Fibroblast of gingiva (primary cell): ENCODE measurements around the gene MFSD2B.
"Not testable (repeated sequence)": the region's sequence is repeated elsewhere in the genome, so short reads cannot be mapped to it uniquely, and the experiment has no call there.

ENCODE experiments used
- DNase-seq: peaks from one replicate; pipeline ENCODE4 v3.0.0-alpha.2; 2011; ENCODE audit warnings: low read depth

Gene MFSD2B

DNA sequence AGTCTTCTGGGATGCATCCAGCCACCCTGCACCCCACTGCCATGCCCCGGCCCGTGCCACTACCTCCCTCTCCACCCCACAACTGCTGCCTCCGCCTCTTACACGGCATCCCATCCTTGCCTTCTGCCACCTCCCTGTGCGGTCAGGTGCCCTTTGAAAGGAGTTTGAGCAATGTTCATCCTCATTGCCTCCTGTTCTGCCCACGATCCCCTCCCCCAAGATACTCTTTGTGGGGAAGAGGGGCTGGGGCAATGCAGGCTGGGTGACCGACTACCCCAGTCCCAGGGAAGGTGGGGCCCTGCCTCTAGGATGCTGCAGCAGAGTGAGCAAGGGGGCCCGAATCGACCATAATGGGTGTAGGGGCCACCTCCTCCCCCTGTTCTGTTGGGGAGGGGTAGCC, 8.4 kb downstream of the MFSD2B start:
- DNase-seq, result no peak

- no peak for DNase-seq
Observed at GRCh38 chr2:24019729-24020128, 9.8 kb downstream of the MFSD2B start.

- DNase-seq, result no peak
Observed at GRCh38 chr2:24020244-24020643, 10.4 kb downstream of the MFSD2B start.

DNA sequence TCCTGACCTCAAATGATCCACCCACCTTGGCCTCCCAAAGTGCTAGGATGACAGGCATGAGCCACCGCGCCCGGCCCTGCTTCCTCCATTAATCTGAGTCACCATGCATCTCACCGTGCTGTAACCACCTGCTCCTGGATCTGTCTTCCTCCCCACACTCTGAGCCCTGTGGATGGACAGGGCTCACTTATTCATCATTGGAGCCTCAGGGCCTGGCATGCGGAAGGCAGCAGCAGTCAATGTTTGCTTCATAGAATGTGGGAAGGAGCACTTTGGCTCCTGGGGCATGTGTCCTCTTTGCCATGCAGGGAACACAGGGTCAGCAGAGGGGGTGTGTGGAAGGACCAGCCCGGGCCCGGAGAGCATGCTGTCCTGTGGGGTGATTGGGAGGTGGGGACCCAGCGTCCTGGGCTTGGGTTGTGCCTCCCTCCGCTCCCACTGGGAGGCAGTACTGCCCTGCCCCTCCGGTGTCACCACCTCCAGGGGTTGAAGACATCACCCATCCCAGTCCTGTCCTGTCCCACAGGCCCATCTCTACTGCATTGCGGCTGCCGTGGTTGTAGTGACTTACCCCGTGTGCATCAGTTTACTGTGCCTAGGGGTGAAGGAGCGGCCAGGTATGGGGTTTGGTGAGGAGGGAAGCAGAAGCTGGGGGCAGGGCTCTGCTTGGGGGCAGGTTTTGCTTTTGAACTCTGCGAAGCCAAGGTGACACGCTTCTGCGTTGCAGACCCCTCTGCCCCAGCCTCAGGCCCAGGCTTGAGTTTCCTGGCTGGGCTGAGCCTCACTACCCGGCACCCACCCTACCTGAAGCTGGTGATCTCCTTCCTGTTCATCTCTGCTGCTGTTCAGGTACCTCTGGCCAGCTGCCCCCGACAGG, 11.5 kb downstream of the MFSD2B start:
- no peak for DNase-seq

- DNase-seq, result no peak
Observed at GRCh38 chr2:24022324-24022974, 12.6 kb downstream of the MFSD2B start.

- no peak for DNase-seq
Observed at GRCh38 chr2:24022975-24023575, 13.2 kb downstream of the MFSD2B start.

- DNase-seq, result no peak
Observed at GRCh38 chr2:24024018-24024417, 14.1 kb downstream of the MFSD2B start.

DNA sequence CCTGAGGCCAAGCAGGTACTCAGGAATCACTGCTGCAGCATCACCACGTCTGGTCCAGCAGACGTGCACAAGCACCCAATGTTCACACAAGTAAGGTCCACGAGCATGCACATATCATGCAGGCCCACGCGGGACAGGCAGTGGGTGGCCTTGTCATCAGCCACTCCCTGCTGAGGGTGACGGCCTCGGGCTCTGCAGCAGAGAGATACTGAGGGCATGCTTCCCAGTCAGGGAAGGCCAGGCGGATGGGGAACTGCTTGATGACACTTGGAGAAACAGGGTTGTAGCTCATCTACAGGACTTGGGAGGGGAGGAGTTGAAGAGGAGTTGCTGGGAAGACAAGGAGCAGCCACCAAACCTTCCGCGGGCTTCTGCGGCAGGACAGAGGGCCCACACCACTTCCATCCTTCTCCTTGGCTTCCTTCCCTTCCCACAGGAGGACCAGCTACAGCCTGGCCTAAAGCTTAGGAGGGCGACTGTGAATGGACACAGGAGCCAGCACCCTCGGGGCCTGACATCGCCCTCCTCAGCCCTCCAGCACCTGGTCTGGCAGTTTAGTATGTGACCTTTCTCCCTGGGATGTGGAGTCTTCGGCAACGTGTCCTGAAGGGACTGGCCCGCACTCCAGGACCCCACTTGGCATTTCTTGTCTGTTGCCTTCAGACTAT, 15.2 kb downstream of the MFSD2B start:
- DNase-seq, result no peak

DNA sequence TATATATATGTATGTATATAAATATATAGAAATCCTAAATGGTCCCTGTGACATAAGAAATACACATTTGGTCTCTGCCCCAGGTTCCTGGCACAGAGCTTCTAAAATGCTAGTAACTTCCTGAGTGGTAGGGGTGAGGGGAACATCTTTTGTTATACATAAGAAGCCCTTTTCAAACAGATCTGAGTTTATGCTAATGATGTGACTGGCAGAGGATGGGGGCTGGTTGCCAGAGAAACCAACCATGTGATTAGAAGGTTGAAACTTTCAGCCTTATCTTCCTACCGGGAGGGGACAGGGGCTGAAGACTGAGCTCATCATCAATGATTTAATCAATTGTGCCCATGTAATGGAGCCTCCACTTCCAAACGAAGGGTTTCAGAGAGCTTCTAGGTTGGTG, 16.3 kb downstream of the MFSD2B start:
- no peak for DNase-seq

- no peak for DNase-seq
Observed at GRCh38 chr2:24038786-24039499, 29.1 kb downstream of the MFSD2B start.

- DNase-seq, result no peak
Observed at GRCh38 chr2:24040511-24040910, 30.6 kb downstream of the MFSD2B start.

DNA sequence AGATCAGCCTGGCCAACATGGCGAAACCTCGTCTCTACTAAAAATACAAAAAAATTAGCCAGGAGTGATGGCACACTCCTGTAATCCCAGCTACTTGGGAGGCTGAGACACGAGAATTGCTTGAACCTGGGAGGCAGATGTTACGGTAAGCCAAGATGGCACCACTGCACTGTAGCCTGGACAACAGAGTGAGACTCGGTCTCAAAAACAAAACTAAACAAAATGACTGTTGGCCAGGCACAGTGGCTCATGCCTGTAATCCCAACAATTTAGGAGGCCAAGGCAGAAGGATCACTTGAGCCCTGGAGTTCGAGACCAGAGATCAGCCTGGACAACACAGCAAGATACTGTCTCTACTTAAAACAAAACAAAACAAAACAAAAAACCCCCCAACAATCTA, 33.2 kb downstream of the MFSD2B start:
- DNase-seq, result not testable (repeated sequence)

DNA sequence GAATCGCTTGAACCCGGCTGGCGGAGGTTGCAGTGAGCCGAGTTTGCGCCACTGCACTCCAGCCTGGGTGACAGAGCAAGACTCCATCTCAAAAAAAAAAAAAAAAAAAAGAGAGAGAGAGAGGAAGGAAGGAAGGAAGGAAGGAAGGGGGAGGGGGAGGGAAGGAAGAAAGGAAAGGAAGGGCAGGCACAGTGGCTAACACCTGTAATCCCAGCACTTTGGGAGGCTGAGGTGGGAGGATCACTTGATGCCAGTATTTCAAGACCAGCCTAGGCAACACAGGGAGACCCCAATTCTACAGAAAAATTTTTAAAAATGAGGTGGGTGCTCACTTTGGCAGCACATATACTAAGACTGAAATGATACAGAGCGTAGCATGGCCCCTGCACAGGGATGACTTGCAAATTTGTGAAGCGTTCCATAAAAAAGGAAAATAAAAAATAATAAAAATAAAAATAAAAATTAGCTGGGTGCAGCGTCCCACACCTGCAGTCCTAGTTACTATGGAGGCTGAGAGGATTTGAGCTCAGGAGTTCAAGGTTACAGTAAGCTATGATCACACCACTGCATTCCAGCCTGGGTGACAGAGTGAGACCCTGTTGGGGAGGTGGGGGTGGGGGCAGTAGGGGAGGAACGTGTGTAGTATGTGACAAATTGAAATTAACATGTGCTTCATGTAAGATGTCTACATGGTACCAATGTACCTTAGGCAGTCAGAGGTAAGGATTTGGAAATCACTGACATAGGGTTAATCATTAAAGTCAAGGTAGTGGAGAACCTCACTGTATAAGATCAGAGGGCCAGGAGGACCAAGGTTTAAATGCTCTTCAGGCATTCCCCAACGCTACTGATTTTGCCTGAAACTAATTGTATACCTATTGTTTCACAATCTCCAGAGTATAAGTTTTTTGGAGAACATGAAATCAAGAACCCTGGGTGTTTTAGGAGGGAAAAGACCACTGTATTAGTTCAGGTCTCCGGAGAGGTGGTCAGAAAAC, 35.9 kb downstream of the MFSD2B start:
- no peak for DNase-seq

GRCh38 chr2:24046599-24046929, 36.7 kb downstream of the MFSD2B start:
- no peak for DNase-seq

DNA sequence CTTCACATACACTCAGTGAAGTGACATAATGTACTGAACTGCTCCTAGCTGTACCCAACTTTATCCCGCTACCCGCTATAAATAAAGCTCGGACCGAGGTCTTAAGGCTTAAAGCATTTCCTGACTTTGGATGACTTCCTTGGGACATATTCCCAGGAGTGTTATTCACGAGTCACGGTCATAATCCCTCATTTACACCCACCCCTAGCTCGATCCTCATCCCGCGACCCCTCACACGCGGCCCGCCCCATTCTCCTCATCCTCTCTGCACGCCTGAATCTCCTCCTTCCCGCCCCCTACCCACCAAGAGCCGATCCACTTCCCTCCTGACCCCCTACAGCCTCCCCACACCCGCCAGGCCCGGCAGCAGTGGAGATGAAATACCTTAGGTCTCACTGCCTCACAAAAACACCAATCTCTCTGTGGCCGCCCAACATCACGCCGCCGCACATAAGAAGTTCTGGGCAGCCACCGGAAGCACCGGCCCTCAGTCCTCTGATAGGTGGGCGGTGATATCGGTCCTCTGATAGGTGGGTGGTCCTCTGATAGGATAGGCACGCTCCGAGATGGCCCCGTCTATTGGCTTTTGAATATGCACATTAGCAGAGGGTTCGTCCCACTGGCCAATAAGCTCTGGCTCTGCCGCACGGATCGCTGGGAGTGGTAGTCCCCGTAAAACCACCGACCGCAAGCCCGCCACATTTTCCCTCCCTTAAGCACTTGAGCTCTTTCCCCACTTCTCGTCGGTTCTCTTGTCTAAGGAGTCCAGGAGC, 37.2 kb downstream of the MFSD2B start, which contains the start of gene WDCP:
TSS of gene WDCP (minus strand) at position 462 of the 773 bp plus-strand sequence. CDS start 7,897 bp downstream, outside the sequence.
- peak; percentile 98 for DNase-seq

GRCh38 chr2:24047703-24048033, 37.8 kb downstream of the MFSD2B start:
- no peak for DNase-seq

- DNase-seq, result no peak
Observed at GRCh38 chr2:24048769-24049484, 39.0 kb downstream of the MFSD2B start.

GRCh38 chr2:24049485-24050021, 39.7 kb downstream of the MFSD2B start, which contains the start of gene FKBP1B:
TSS of gene FKBP1B (plus strand) at chr2:24049741. CDS start at chr2:24049850, 109 bp downstream.
- peak; percentile 21 for DNase-seq
